Activated CD8-positive, alpha-beta T cell treated with anti-CD3 and anti-CD28 coated beads for 36 hours (primary cell): Measurements from ENCODE around the gene EID3. TPM values are rescaled to one million over a fixed set of nuclear protein-coding genes. Genes with fewer than 3 reads are reported as not detected.

Source experiments
- ATAC-seq: fragments of 200-7000 bp; cut with Tn5 transposase; one replicate; pipeline ENCODE4 v1.10.0; 2021; ENCODE audit warnings: mild to moderate bottlenecking, moderate library complexity
- CTCF ChIA-PET: fragments of 350-600 bp; sonication (Branson Sonifier 250); formaldehyde crosslinking; loops from one replicate; lab custom pipeline; 2021; ENCODE audit warnings: antibody characterized with exemption; lab: Charles Lee
- POLR2A ChIA-PET: fragments of 350-600 bp; sonication (Branson Sonifier 250); formaldehyde crosslinking; loops from one replicate; lab custom pipeline; 2021; ENCODE audit warnings: antibody characterized with exemption; lab: Charles Lee
- DNase-seq: peaks from one replicate; pipeline ENCODE4 v3.0.0-alpha.2; 2020
- H3K27ac Mint-ChIP-seq: one replicate; pipeline ENCODE4 v1.8.0; 2021; ENCODE audit warnings: mild to moderate bottlenecking, mixed read lengths
- H3K27me3 Mint-ChIP-seq: one replicate; pipeline ENCODE4 v1.8.0; 2021; ENCODE audit warnings: mixed read lengths
- H3K36me3 Mint-ChIP-seq: one replicate; pipeline ENCODE4 v1.8.0; 2021; ENCODE audit warnings: low read depth, mixed read lengths
- H3K4me1 Mint-ChIP-seq: one replicate; pipeline ENCODE4 v1.8.0; 2021; ENCODE audit warnings: low read depth, mixed read lengths
- H3K4me3 Mint-ChIP-seq: one replicate; pipeline ENCODE4 v1.8.0; 2021; ENCODE audit warnings: mild to moderate bottlenecking, moderate library complexity, mixed read lengths
- H3K9me3 Mint-ChIP-seq: one replicate; pipeline ENCODE4 v1.8.0; 2021; ENCODE audit warnings: mixed read lengths
- CTCF ChIP-seq: fragments of 200-600 bp; IDR thresholded peaks from one replicate; pipeline ENCODE4 v1.8.0; 2022; ENCODE audit warnings: antibody characterized with exemption, mild to moderate bottlenecking
- intact Hi-C: fragments of 100-400 bp; cut with micrococcal nuclease; formaldehyde crosslinking; loops from one replicate; pipeline ENCODE4 v1.10.0; 2022
- total RNA-seq, 2 experiments: library from RNA; stranded (reverse); gene quantifications; one replicate each; pipeline ENCODE4 v1.2.3, GENCODE V29; 2021

Gene EID3
- total RNA-seq, 2 experiments from 2014 or later: 3.7 to 4.8 TPM

- POLR2A ChIA-PET: interaction anchor here (1.0 to 1.4 kb wide), 3 partner anchors 11 to 525 kb away, joined by 3 to 4 read pairs (median 3); no protein-coding TSS in a partner anchor
Observed at GRCh38 chr12:104275689-104276088, 27.9 kb upstream of the EID3 start.

GRCh38 chr12:104276273-104277131, 27.0 kb upstream of the EID3 start:
- no peak for ATAC-seq
- Mint-ChIP-seq H3K36me3 (no peaks in the 10 kb centered on the region), H3K9me3 (no peaks in the 10 kb centered on the region), H3K27ac (peak overlapping the region; percentile 58), H3K27me3 (no peaks in the 10 kb centered on the region), H3K4me3 (peak overlapping the region; percentile 13), H3K4me1 (peaks cover 7% of the 10 kb centered on the region)
- DNase-seq: no peak
- intact Hi-C loops: no loop called here
- CTCF ChIA-PET: interaction anchor here (0.8 to 1.2 kb wide), 4 partner anchors 10 to 61 kb away, joined by 3 to 5 read pairs (median 3); partner anchors contain the start of gene TXNRD1
- TF ChIP-seq CTCF: no peak
- POLR2A ChIA-PET: interaction anchor here (1.0 to 1.4 kb wide), 3 partner anchors 10 to 524 kb away, joined by 3 to 4 read pairs (median 3); no protein-coding TSS in a partner anchor

More at GRCh38 chr12:104275689-104276088, 27.9 kb upstream of the EID3 start:
- Mint-ChIP-seq H3K9me3 (no peaks in the 10 kb centered on the region), H3K27me3 (no peaks in the 10 kb centered on the region), H3K36me3 (no peaks in the 10 kb centered on the region), H3K27ac (no peak overlapping the region), H3K4me3 (no peak overlapping the region), H3K4me1 (peaks cover 3% of the 10 kb centered on the region)
- DNase-seq: no peak
- ATAC-seq: no peak
- CTCF ChIA-PET: interaction anchor here (0.8 to 1.2 kb wide), 3 partner anchors 11 to 60 kb away, joined by 3 to 5 read pairs (median 3); partner anchors contain the start of gene TXNRD1
- no peak for TF ChIP-seq CTCF
- intact Hi-C loops: no loop called here

- no peaks in the 10 kb centered on the region for H3K9me3 Mint-ChIP-seq
- H3K27ac Mint-ChIP-seq: no peak overlapping the region
- intact Hi-C loops: no loop called here
- H3K4me1 Mint-ChIP-seq: peaks cover 7% of the 10 kb centered on the region
- ATAC-seq (no peak), DNase-seq (no peak)
- peaks cover 2% of the 10 kb centered on the region for H3K27me3 Mint-ChIP-seq
- H3K36me3 Mint-ChIP-seq: no peaks in the 10 kb centered on the region
- no peak overlapping the region for H3K4me3 Mint-ChIP-seq
- POLR2A ChIA-PET: no interaction called here
- CTCF ChIA-PET: no interaction called here
- TF ChIP-seq CTCF: no peak
Observed at GRCh38 chr12:104279164-104279563, 24.4 kb upstream of the EID3 start.

GRCh38 chr12:104280111-104280510, 23.4 kb upstream of the EID3 start:
- CTCF ChIA-PET: no interaction called here
- H3K9me3 Mint-ChIP-seq: no peaks in the 10 kb centered on the region

More at GRCh38 chr12:104280111-104280510, 23.4 kb upstream of the EID3 start:
- Mint-ChIP-seq H3K27me3 (peaks cover 2% of the 10 kb centered on the region), H3K27ac (no peak overlapping the region), H3K36me3 (no peaks in the 10 kb centered on the region), H3K4me1 (peaks cover 7% of the 10 kb centered on the region), H3K4me3 (no peak overlapping the region)
- intact Hi-C loops: no loop called here
- POLR2A ChIA-PET: interaction anchor here (0.8 kb wide), 1 partner anchor 20 kb away, joined by 3 read pairs; no protein-coding TSS in a partner anchor
- ATAC-seq: no peak
- no peak for DNase-seq
- TF ChIP-seq CTCF: no peak
